ENCODE measurements around the gene BRD4. TPM values are rescaled to one million over a fixed set of nuclear protein-coding genes. Genes with fewer than 3 reads are reported as not detected.

BRD4 gene
- total and polyA plus RNA-seq, 2 experiments from 2014 or later = 63.8 to 115 TPM

DNA sequence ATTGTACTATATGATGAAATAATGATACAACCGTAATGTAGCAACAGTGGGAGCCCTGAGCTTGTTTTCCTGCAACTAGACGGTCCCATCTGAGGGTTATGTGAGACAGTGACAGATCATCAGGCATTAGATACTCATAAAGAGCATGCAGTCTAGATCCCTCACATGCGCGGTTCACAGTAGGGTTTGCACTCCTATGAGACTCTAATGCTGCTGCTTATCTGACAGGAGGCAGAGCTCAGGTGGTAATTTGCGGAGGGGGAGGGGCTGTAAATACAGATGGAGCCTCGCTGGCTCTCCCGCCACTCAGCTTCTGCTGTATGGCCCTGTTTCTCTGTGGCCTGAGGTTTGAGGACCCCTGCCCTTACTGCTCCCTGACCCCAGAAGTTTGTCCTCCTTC is 113.8 kb downstream of the BRD4 start:
- Histone ChIP-seq H3K36me3 (ENCODE audit: insufficient read depth) (no peaks in the 10 kb centered on the region), H4K20me1 (replicated peaks; ENCODE audit: insufficient read depth) (no peaks in the 10 kb centered on the region), H3K4me1 (ENCODE audit: insufficient read depth) (peaks cover 8% of the 10 kb centered on the region; the same call in 1 of the 2 replicates), H3K4me3 (no peak overlapping the region), H3K79me2 (replicated peaks; ENCODE audit: insufficient read depth) (no peaks in the 10 kb centered on the region), H2AFZ (no peak overlapping the region), H3K9me2 (ENCODE audit: insufficient read depth) (no peaks in the 10 kb centered on the region), H3F3A (replicated peaks; ENCODE audit: low read depth) (peaks cover 5% of the 10 kb centered on the region), H3K27me3 (ENCODE audit: insufficient read depth) (no peaks in the 10 kb centered on the region), H3K4me2 (no peak overlapping the region), H3K27ac (ENCODE audit: low read depth) (no peak overlapping the region)
- ATAC-seq = no peak
- Mint-ChIP-seq H3K27me3 (ENCODE audit: insufficient read depth, low read depth, poor library complexity) (peaks cover 8% of the 10 kb centered on the region), H3K9me3 (no peaks in the 10 kb centered on the region), H3K36me3 (ENCODE audit: low read depth) (no peaks in the 10 kb centered on the region), H3K4me1 (peaks cover 6% of the 10 kb centered on the region; the same call in 2 of the 3 replicates), H3K4me3 (no peak overlapping the region), H3K27ac (no peak overlapping the region)
- no peak for DNase-seq (ENCODE audit: low spot score)
- TF ChIP-seq JUNB (IDR thresholded peaks at IDR 0.05; ENCODE audit: unreplicated experiment) (no peak), ZNF114 (CRISPR knock-in tag; IDR thresholded peaks at IDR 0.05) (no peak), EZH2phosphoT487 (IDR thresholded peaks at IDR 0.05; ENCODE audit: unreplicated experiment) (no peak), STAT1 (IDR thresholded peaks at IDR 0.05; ENCODE audit: unreplicated experiment) (no peak), CREB1 (CRISPR knock-in tag; IDR thresholded peaks at IDR 0.05; ENCODE audit: low read depth) (no peak), NANOG (IDR thresholded peaks at IDR 0.05; ENCODE audit: borderline replicate concordance) (no peak), EZH2 (IDR thresholded peaks at IDR 0.05; ENCODE audit: low read depth, unreplicated experiment) (no peak), ZNF331 (CRISPR knock-in tag; IDR thresholded peaks at IDR 0.05; ENCODE audit: low read depth) (no peak), POLR2AphosphoS5 (IDR thresholded peaks at IDR 0.05; ENCODE audit: low read depth) (no peak)
- TF ChIP-seq, protein P1, sequence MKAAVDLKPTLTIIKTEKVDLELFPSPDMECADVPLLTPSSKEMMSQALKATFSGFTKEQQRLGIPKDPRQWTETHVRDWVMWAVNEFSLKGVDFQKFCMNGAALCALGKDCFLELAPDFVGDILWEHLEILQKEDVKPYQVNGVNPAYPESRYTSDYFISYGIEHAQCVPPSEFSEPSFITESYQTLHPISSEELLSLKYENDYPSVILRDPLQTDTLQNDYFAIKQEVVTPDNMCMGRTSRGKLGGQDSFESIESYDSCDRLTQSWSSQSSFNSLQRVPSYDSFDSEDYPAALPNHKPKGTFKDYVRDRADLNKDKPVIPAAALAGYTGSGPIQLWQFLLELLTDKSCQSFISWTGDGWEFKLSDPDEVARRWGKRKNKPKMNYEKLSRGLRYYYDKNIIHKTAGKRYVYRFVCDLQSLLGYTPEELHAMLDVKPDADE (IDR thresholded peaks at IDR 0.05) = no peak
- TF ChIP-seq, protein P2, sequence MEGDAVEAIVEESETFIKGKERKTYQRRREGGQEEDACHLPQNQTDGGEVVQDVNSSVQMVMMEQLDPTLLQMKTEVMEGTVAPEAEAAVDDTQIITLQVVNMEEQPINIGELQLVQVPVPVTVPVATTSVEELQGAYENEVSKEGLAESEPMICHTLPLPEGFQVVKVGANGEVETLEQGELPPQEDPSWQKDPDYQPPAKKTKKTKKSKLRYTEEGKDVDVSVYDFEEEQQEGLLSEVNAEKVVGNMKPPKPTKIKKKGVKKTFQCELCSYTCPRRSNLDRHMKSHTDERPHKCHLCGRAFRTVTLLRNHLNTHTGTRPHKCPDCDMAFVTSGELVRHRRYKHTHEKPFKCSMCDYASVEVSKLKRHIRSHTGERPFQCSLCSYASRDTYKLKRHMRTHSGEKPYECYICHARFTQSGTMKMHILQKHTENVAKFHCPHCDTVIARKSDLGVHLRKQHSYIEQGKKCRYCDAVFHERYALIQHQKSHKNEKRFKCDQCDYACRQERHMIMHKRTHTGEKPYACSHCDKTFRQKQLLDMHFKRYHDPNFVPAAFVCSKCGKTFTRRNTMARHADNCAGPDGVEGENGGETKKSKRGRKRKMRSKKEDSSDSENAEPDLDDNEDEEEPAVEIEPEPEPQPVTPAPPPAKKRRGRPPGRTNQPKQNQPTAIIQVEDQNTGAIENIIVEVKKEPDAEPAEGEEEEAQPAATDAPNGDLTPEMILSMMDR (conservative IDR thresholded peaks at IDR 0.05; ENCODE audit: low read depth in 2 of 2) = no peak
- TF ChIP-seq, protein P3, sequence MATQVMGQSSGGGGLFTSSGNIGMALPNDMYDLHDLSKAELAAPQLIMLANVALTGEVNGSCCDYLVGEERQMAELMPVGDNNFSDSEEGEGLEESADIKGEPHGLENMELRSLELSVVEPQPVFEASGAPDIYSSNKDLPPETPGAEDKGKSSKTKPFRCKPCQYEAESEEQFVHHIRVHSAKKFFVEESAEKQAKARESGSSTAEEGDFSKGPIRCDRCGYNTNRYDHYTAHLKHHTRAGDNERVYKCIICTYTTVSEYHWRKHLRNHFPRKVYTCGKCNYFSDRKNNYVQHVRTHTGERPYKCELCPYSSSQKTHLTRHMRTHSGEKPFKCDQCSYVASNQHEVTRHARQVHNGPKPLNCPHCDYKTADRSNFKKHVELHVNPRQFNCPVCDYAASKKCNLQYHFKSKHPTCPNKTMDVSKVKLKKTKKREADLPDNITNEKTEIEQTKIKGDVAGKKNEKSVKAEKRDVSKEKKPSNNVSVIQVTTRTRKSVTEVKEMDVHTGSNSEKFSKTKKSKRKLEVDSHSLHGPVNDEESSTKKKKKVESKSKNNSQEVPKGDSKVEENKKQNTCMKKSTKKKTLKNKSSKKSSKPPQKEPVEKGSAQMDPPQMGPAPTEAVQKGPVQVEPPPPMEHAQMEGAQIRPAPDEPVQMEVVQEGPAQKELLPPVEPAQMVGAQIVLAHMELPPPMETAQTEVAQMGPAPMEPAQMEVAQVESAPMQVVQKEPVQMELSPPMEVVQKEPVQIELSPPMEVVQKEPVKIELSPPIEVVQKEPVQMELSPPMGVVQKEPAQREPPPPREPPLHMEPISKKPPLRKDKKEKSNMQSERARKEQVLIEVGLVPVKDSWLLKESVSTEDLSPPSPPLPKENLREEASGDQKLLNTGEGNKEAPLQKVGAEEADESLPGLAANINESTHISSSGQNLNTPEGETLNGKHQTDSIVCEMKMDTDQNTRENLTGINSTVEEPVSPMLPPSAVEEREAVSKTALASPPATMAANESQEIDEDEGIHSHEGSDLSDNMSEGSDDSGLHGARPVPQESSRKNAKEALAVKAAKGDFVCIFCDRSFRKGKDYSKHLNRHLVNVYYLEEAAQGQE (IDR thresholded peaks at IDR 0.05; ENCODE audit: unreplicated experiment) = no peak
- TF ChIP-seq, protein P4, sequence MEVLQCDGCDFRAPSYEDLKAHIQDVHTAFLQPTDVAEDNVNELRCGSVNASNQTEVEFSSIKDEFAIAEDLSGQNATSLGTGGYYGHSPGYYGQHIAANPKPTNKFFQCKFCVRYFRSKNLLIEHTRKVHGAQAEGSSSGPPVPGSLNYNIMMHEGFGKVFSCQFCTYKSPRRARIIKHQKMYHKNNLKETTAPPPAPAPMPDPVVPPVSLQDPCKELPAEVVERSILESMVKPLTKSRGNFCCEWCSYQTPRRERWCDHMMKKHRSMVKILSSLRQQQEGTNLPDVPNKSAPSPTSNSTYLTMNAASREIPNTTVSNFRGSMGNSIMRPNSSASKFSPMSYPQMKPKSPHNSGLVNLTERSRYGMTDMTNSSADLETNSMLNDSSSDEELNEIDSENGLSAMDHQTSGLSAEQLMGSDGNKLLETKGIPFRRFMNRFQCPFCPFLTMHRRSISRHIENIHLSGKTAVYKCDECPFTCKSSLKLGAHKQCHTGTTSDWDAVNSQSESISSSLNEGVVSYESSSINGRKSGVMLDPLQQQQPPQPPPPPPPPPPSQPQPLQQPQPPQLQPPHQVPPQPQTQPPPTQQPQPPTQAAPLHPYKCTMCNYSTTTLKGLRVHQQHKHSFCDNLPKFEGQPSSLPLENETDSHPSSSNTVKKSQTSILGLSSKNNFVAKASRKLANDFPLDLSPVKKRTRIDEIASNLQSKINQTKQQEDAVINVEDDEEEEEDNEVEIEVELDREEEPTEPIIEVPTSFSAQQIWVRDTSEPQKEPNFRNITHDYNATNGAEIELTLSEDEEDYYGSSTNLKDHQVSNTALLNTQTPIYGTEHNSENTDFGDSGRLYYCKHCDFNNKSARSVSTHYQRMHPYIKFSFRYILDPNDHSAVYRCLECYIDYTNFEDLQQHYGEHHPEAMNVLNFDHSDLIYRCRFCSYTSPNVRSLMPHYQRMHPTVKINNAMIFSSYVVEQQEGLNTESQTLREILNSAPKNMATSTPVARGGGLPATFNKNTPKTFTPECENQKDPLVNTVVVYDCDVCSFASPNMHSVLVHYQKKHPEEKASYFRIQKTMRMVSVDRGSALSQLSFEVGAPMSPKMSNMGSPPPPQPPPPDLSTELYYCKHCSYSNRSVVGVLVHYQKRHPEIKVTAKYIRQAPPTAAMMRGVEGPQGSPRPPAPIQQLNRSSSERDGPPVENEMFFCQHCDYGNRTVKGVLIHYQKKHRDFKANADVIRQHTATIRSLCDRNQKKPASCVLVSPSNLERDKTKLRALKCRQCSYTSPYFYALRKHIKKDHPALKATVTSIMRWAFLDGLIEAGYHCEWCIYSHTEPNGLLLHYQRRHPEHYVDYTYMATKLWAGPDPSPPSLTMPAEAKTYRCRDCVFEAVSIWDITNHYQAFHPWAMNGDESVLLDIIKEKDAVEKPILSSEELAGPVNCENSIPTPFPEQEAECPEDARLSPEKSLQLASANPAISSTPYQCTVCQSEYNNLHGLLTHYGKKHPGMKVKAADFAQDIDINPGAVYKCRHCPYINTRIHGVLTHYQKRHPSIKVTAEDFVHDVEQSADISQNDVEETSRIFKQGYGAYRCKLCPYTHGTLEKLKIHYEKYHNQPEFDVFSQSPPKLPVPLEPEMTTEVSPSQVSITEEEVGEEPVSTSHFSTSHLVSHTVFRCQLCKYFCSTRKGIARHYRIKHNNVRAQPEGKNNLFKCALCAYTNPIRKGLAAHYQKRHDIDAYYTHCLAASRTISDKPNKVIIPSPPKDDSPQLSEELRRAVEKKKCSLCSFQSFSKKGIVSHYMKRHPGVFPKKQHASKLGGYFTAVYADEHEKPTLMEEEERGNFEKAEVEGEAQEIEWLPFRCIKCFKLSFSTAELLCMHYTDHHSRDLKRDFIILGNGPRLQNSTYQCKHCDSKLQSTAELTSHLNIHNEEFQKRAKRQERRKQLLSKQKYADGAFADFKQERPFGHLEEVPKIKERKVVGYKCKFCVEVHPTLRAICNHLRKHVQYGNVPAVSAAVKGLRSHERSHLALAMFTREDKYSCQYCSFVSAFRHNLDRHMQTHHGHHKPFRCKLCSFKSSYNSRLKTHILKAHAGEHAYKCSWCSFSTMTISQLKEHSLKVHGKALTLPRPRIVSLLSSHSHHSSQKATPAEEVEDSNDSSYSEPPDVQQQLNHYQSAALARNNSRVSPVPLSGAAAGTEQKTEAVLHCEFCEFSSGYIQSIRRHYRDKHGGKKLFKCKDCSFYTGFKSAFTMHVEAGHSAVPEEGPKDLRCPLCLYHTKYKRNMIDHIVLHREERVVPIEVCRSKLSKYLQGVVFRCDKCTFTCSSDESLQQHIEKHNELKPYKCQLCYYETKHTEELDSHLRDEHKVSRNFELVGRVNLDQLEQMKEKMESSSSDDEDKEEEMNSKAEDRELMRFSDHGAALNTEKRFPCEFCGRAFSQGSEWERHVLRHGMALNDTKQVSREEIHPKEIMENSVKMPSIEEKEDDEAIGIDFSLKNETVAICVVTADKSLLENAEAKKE (CRISPR knock-in tag; IDR thresholded peaks at IDR 0.05) = no peak
